GM12801 (cell line): Measurements from ENCODE around the gene CHN2.

Experiments used
- TF ChIP-seq, protein P1 (sequence below): IDR thresholded peaks from one replicate; pipeline ENCODE4 v1.5.1; 2011; ENCODE audit warnings: control low read depth; ENCODE audit not compliant: insufficient read length; ENCODE audit errors: extremely low read depth

The CHN2 gene

DNA sequence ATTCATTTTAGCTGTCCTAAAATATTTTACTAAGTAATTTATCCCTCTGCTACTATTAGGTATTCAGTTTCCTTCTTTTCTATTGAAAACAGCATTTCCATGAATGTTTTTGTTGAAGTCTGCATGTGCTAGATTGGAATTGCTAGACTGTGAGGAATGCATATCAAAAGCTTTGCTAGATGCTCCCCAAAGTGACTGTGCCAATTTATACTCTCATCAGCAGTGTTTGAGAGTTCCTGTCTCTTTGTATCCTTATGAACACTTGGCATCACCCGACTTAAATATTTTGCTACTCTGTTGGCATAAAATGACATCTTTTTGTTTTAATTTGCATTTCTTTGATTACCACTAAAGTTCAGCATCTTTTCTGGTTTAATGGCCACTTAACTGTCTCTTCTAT, 324.0 kb downstream of the CHN2 start:
- TF ChIP-seq, protein P1, sequence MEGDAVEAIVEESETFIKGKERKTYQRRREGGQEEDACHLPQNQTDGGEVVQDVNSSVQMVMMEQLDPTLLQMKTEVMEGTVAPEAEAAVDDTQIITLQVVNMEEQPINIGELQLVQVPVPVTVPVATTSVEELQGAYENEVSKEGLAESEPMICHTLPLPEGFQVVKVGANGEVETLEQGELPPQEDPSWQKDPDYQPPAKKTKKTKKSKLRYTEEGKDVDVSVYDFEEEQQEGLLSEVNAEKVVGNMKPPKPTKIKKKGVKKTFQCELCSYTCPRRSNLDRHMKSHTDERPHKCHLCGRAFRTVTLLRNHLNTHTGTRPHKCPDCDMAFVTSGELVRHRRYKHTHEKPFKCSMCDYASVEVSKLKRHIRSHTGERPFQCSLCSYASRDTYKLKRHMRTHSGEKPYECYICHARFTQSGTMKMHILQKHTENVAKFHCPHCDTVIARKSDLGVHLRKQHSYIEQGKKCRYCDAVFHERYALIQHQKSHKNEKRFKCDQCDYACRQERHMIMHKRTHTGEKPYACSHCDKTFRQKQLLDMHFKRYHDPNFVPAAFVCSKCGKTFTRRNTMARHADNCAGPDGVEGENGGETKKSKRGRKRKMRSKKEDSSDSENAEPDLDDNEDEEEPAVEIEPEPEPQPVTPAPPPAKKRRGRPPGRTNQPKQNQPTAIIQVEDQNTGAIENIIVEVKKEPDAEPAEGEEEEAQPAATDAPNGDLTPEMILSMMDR = no peak

- TF ChIP-seq, protein P1 = no peak
Measured at GRCh38 chr7:29523728-29524127, 329.2 kb downstream of the CHN2 start.

GRCh38 chr7:29527505-29528108, 333.0 kb downstream of the CHN2 start:
- TF ChIP-seq, protein P1 = no peak
